WERI-Rb-1 (cell line): Measurements from ENCODE around the gene UMAD1.

Experiments
- DNase-seq: peaks from one replicate; pipeline ENCODE4 v3.0.0-alpha.2; 2020
- H3K27ac ChIP-seq: fragments of 250-450 bp; sonication (Bioruptor Pico); 2 replicates; pipeline ENCODE4 v1.5.1; 2020; ENCODE audit warnings: mild to moderate bottlenecking, moderate library complexity
- H3K27me3 ChIP-seq: fragments of 250-450 bp; sonication (Bioruptor Pico); 2 replicates; pipeline ENCODE4 v1.5.1; 2021; ENCODE audit warnings: mild to moderate bottlenecking, low read depth, moderate library complexity; ENCODE audit not compliant: insufficient read depth, severe bottlenecking
- H3K36me3 ChIP-seq: fragments of 250-450 bp; sonication (Bioruptor Pico); 2 replicates; pipeline ENCODE4 v1.5.1; 2020; ENCODE audit warnings: mild to moderate bottlenecking, moderate library complexity
- H3K4me3 ChIP-seq: 2 replicates; pipeline ENCODE4 v1.5.1; 2011; ENCODE audit warnings: low read depth, mild to moderate bottlenecking, control low read depth, low read length
- H3K9me3 ChIP-seq: fragments of 250-450 bp; sonication (Bioruptor Pico); 2 replicates; pipeline ENCODE4 v1.5.1; 2021; ENCODE audit warnings: mild to moderate bottlenecking, moderate library complexity; ENCODE audit not compliant: severe bottlenecking
- CTCF ChIP-seq: IDR thresholded peaks from 2 replicates; pipeline ENCODE4 v1.5.1; 2011; ENCODE audit warnings: low read depth, mild to moderate bottlenecking, control low read depth, inconsistent platforms, low read length

The UMAD1 gene

GRCh38 chr7:7848246-7848645 lies 207.7 kb downstream of the UMAD1 start:
- Histone ChIP-seq H3K27me3 (no peaks in the 10 kb centered on the region), H3K27ac (no peak overlapping the region), H3K36me3 (no peaks in the 10 kb centered on the region), H3K4me3 (no peak overlapping the region), H3K9me3 (no peaks in the 10 kb centered on the region)
- DNase-seq, result no peak
- no peak for TF ChIP-seq CTCF

- Histone ChIP-seq H3K4me3 (no peak overlapping the region), H3K9me3 (no peaks in the 10 kb centered on the region), H3K36me3 (no peaks in the 10 kb centered on the region), H3K27me3 (no peaks in the 10 kb centered on the region), H3K27ac (no peak overlapping the region)
- TF ChIP-seq CTCF, result no peak
- DNase-seq, result no peak
These were observed 208.3 kb downstream of the UMAD1 start for GRCh38 chr7:7848892-7849291.

- H3K9me3 ChIP-seq, result peaks cover 8% of the 10 kb centered on the region
- H3K36me3 ChIP-seq, result no peaks in the 10 kb centered on the region
- TF ChIP-seq CTCF, result no peak
- H3K27ac ChIP-seq, result no peak overlapping the region
- no peaks in the 10 kb centered on the region for H3K27me3 ChIP-seq
- no peak for DNase-seq
- H3K4me3 ChIP-seq, result no peak overlapping the region
These were observed 209.6 kb downstream of the UMAD1 start for GRCh38 chr7:7850150-7850549.

GRCh38 chr7:7851381-7851780 lies 210.8 kb downstream of the UMAD1 start:
- Histone ChIP-seq H3K27me3 (no peaks in the 10 kb centered on the region), H3K36me3 (no peaks in the 10 kb centered on the region), H3K4me3 (no peak overlapping the region), H3K9me3 (peaks cover 19% of the 10 kb centered on the region), H3K27ac (no peak overlapping the region)
- TF ChIP-seq CTCF, result no peak
- no peak for DNase-seq

- no peak for DNase-seq
- TF ChIP-seq CTCF, result no peak
- H3K9me3 ChIP-seq, result peaks cover 20% of the 10 kb centered on the region
- H3K27ac ChIP-seq, result no peak overlapping the region
- H3K4me3 ChIP-seq, result no peak overlapping the region
- no peaks in the 10 kb centered on the region for H3K36me3 ChIP-seq
- H3K27me3 ChIP-seq, result no peaks in the 10 kb centered on the region
These were observed 211.4 kb downstream of the UMAD1 start for GRCh38 chr7:7851991-7852390.

- no peak for TF ChIP-seq CTCF
- Histone ChIP-seq H3K27me3 (no peaks in the 10 kb centered on the region), H3K9me3 (peaks cover 20% of the 10 kb centered on the region), H3K36me3 (no peaks in the 10 kb centered on the region), H3K4me3 (no peak overlapping the region), H3K27ac (no peak overlapping the region)
- DNase-seq, result peak; percentile 27
These were observed 216.6 kb downstream of the UMAD1 start for GRCh38 chr7:7857143-7857583.
